OCI-LY3 (cell line): ENCODE data around the gene CRADD.

Source experiments
- CTCF ChIP-seq: fragments of 200-600, 300-600 bp; sonication (generic); IDR thresholded peaks from 2 replicates; pipeline ENCODE4 v1.5.1; 2014; ENCODE audit warnings: antibody characterized with exemption, low read length, low read depth
- EZH2phosphoT487 ChIP-seq: fragments of 200-600 bp; shearing (Covaris generic); IDR thresholded peaks from 2 replicates; pipeline ENCODE4 v1.6.1; 2018; ENCODE audit warnings: antibody characterized with exemption, mixed run types, low read depth

GRCh38 chr12:93670104-93670503, 7.1 kb upstream of the CRADD start:
- TF ChIP-seq CTCF (no peak), EZH2phosphoT487 (no peak)
